ENCODE data around the gene TMEM200B.
"Not testable (repeated sequence)": the region's sequence is repeated elsewhere in the genome, so short reads cannot be mapped to it uniquely, and the experiment has no call there.

Gene TMEM200B

GRCh38 chr1:29133861-29134694 lies 10.4 kb upstream of the TMEM200B start:
- DNase-seq = no peak

- DNase-seq = not testable (repeated sequence)
These were observed 7.4 kb upstream of the TMEM200B start for GRCh38 chr1:29131056-29131455.

GRCh38 chr1:29129916-29130315 lies 6.2 kb upstream of the TMEM200B start:
- no peak for DNase-seq

GRCh38 chr1:29128739-29129138 lies 5.0 kb upstream of the TMEM200B start:
- no peak for DNase-seq

GRCh38 chr1:29126198-29126597 lies 2.5 kb upstream of the TMEM200B start:
- no peak for DNase-seq

GRCh38 chr1:29125788-29126187 lies 2.1 kb upstream of the TMEM200B start:
- no peak for DNase-seq

- DNase-seq = no peak
These were observed 1.5 kb upstream of the TMEM200B start for GRCh38 chr1:29125237-29125641.

- DNase-seq = peak; percentile 42 to 59
These were observed 898 bp upstream of the TMEM200B start for GRCh38 chr1:29124366-29125236.

GRCh38 chr1:29123053-29123886 lies 433 bp downstream of the TMEM200B start:
- peak in 1 of 2 donors; percentile 17 for DNase-seq

GRCh38 chr1:29122682-29123052 lies 1.0 kb downstream of the TMEM200B start:
- DNase-seq = no peak

GRCh38 chr1:29121936-29122681 lies 1.6 kb downstream of the TMEM200B start:
- no peak for DNase-seq

- DNase-seq = no peak
These were observed 2.2 kb downstream of the TMEM200B start for GRCh38 chr1:29121516-29121935.

GRCh38 chr1:29120947-29121485 lies 2.7 kb downstream of the TMEM200B start:
- DNase-seq = peak; percentile 52 to 64

GRCh38 chr1:29120367-29120766 lies 3.3 kb downstream of the TMEM200B start:
- DNase-seq = no peak

- DNase-seq = no peak
These were observed 4.4 kb downstream of the TMEM200B start for GRCh38 chr1:29119121-29119929.

GRCh38 chr1:29117381-29117780 lies 6.3 kb downstream of the TMEM200B start:
- DNase-seq = no peak

- no peak for DNase-seq
These were observed 9.0 kb downstream of the TMEM200B start for GRCh38 chr1:29114654-29115053.

- no peak for DNase-seq
These were observed 10.1 kb downstream of the TMEM200B start for GRCh38 chr1:29113413-29114117.

GRCh38 chr1:29112705-29113412 lies 10.8 kb downstream of the TMEM200B start:
- DNase-seq = no peak

GRCh38 chr1:29108041-29108440 lies 15.7 kb downstream of the TMEM200B start:
- not testable (repeated sequence) for DNase-seq

Data from activated CD4-positive, alpha-beta T cell treated with anti-CD3 and anti-CD28 coated beads for 4 hours (primary cell).